ENCODE measurements around the gene WHRN.

DNA sequence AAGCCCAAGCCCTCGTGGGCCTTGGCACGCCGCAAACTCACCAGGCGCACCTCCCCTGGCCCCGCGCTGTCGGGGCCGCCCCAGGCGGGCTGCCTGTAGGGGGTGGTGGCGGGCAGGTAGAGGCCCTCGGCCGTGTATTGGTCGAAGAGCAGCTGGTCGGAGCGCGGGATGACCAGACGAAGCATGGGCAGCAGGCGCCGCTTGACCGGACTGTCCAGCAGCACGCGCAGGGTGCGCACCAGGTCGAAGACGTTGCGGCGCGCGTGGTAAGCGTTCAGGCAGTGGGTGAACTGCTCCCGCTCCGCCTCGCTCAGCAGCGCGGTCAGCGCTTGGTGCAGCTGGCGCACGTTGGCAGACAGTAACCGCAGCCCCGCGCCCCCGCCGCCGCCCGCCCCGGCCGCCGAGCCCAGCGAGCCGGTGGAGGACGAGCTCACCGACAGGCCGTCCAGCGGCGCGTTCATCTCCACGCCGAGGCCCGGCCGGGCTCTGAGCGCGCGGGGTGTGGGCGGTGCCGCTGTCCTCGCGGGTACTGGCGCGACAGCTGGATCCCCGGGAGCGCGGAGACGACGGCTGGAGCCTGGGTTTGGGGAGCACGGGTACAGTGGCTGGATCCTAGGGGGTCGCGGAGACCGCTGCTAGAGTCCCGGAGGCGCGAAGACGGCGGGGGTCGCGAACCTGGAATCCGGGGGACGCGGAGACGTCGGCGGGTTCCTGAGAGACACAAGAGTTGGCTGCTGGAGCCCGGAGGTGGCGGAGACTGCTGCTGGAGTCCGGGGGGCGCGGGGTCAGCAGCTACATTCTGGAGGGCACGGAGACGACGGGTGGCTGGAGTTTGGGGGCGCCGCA, 709 bp downstream of the WHRN start:
- no peak for TF ChIP-seq POLR2A (IDR thresholded peaks at IDR 0.05; ENCODE audit: low read depth, low read length)
- TF ChIP-seq POLR2AphosphoS5 (IDR thresholded peaks at IDR 0.05; ENCODE audit: low read depth, low read length), result no peak

Measured in GM12892 (cell line).